CD4-positive, alpha-beta T cell treated with Interleukin-15 for 1 hour (primary cell): ENCODE data around the gene ZNF236.
"Not testable (repeated sequence)": the region's sequence is repeated elsewhere in the genome, so short reads cannot be mapped to it uniquely, and the experiment has no call there.

Experiments
- DNase-seq: peaks from one replicate; pipeline ENCODE4 v3.0.0-alpha.2; 2020

ZNF236 gene

GRCh38 chr18:76822506-76823160 lies at the start of gene ZNF236:
ZNF236 (plus strand) TSS chr18:76822557; CDS start chr18:76822608, 51 bp downstream.
- peak; percentile 76 for DNase-seq

GRCh38 chr18:76772665-76773064 lies 49.7 kb upstream of the ZNF236 start:
- DNase-seq, result no peak

DNA sequence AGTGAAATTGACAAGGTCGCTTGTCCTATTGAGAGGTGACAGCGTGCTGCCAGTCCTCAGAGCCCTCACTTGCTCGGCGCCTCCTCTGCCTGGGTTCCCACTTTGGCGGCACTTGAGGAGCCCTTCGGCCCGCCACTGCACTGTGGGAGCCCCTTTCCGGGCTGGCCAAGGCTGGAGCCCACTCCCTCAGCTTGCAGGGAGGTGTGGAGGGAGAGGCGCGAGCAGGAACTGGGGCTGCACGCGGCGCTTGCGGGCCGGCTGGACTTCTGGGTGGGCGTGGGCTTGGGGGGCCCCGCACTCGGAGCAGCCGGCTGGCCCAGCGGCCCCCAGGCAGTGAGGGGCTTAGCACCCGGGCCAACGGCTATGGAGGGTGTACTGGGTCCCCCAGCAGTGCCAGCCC lies 45.3 kb upstream of the ZNF236 start:
- DNase-seq, result not testable (repeated sequence)

DNA sequence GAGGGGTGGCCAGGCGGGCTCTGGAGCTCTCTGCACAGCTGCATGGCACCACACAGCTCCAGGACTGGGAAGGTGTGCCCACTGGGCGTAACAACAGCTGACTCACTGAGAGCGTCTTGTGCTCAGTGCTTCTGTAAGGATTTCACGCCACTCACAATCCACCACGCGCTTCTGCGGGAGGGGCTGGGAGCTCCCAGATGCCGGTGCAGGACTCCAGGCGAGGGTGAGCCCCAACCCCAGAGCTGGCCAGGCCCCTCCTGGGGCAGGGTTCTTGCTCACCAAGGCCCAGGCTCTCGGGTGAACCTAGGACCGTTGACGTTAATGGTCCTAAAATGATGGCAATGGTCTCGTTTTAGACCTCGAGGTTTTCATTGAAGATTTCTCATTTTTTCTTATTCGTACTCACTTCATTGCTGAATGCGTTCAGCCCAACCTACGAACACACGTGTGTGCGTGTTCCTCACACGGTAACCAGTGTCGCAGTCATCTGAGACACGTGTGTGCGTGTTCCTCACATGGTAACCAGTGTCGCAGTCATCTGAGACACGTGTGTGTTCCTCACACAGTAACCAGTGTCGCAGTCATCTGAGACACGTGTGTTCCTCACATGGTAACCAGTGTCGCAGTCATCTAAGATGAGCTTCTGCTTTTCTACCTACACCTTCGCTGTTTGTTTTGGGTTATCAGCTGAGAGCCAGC lies 38.4 kb upstream of the ZNF236 start:
- no peak for DNase-seq

- DNase-seq, result no peak
Measured at GRCh38 chr18:76785872-76786271, 36.5 kb upstream of the ZNF236 start.

DNA sequence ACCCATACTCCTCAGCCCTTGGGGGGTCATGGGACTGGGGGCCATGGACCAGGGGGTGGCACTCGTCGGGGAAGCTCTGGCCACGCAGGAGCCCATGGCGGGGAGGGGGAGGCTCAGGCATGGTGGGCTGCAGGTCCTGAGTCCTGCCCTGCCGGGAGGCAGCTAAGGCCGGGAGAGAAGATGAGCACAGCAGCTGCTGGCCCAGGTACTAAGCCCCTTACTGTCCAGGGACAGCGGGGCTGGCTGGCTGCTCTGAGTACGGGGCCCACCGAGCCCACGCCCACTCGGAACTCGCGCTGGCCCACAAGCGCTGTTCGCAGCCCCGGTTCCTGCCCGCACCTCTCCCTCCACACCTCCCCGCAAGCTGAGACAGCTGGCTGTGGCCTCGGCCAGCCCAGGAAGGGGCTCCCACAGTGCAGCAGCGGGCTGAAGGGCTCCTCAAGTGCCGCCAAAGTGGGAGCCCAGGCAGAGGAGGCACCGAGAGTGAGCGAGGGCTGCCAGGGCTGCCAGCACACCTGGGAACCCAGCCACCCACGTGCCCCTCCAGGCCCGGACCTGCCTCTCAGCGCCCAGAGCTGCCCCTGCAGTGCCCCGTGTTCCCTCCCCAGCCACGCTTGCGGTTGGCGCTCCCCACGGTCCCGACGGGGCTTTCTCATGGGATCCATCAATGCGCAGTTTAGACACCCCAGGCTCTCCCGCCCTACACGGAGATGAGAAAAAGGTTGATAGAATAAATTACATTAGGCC lies 33.6 kb upstream of the ZNF236 start:
- no peak for DNase-seq

GRCh38 chr18:76791106-76791505 lies 31.3 kb upstream of the ZNF236 start:
- DNase-seq, result no peak

DNA sequence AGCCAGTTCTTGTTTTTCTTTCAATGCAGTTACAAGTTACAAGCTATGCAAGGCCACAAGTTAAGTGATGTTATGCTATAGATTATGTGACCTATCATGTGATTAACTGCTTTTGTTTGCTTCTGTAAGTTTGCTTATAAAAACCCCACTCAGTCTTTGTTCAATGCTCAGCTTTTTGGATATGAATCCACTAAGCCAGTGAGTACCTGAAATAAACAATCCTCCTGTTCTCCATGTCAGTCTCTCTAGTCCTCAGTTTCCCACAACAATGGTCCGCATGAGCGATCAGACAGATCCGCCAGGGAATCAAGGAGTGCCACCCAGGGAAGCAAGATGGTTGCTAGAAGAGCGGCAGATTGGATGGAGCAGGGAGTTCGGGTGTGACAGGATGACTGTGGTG lies 30.7 kb upstream of the ZNF236 start:
- DNase-seq, result no peak

DNA sequence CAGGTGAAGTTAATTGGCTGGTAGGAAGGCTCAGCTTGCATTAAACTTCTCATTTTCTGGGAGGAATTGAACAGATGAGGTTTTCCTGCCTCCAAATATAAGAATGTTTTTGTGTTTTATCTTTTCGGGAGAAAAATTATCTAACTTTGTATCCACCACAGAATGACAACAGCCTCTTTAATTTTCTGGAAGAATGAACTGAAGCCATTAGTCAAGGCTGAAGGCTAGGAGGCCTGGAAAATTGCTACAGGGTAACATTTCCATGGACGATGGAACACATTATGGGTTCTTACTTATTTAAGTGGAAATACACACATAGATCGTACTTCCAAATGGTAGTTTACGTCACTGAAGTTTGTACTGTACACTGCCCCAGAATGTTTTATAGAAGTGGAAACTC lies 28.0 kb upstream of the ZNF236 start:
- DNase-seq, result no peak

DNA sequence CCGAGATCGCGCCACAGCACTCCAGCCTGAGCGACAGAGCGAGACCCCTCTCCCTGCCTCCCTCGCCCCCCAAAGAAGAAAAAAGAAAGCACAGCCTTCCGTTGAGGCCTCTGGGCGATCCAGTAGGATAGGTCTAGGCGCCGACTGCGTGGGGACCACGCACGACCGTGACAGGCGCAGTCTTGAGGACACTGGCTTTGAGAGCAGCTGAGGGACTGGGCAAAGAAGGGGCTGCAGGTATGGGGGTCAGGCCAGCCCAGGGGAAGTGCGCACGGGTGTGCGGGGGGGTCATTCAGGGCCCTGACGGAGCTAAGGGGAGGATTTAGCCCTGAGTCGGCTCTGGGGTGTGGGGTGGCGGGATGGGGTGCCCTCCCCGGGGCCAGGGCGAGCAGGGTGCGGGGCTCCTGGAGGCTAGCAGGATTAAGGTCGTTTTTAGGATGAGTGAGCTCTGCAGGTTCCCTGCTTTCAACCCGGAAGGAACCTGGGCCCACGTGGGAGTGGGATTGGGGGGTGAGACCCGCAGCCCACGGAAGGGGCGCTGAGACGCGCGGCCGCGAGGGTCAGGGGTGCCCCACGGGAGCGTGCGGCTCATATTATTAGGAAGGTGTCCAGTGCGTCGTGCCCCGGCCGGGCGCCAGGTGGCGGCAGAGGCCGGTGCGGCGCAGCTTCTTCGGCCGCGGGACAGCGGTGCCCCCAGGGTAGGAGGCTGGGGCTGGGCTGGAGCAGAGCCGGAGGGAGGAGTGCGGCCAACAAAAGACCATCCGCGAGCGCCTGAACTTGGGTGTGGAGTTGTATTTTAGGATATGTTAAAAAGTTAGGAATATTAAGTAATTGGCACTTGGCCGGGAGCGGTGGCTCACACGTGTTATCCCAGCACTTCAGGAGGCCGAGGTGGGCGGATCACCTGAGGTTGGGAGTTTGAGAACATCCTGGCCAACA lies 20.5 kb upstream of the ZNF236 start:
- peak; percentile 49 for DNase-seq

DNA sequence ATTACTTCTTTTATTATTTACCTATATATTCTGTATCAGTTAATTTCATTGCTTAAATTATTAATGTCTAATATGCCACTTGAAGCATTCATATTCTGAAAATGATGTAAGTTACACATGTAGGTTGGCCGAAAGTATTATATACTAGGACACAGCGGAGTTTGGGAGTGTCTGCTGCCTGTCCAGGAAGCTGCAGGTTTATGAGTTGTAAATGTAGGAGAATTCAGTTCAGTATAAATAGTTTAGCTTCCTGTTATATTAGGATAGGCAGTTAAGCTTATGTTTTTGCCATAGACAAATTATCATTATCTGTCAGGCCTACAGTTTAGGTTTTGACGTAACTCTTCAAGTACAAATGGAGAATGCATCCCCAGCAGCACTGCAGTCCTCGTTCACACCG lies 18.9 kb upstream of the ZNF236 start:
- DNase-seq, result no peak

DNA sequence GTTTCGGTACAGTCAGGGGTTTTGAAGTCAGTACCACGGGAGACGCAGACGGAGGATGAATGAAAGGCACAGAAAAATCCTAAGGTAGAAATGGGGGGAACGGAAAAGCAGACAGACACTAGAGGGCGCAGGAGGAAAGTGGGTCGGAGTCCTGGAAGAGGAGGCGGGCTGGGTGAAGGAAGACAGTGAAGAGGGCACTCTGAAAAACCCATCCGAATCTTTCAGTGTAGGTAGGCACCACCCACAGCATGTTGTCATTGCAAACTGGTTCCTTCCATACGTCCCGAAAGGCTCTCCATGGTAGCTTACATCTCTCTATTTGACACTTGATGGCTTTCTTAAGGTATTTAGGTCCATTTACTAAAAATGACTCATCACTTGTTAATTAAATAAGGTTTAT lies 18.5 kb upstream of the ZNF236 start:
- DNase-seq, result peak; percentile 56

- no peak for DNase-seq
Measured at GRCh38 chr18:76805221-76805620, 17.1 kb upstream of the ZNF236 start.

- no peak for DNase-seq
Measured at GRCh38 chr18:76806301-76806700, 16.1 kb upstream of the ZNF236 start.

- DNase-seq, result no peak
Measured at GRCh38 chr18:76808561-76808960, 13.8 kb upstream of the ZNF236 start.

DNA sequence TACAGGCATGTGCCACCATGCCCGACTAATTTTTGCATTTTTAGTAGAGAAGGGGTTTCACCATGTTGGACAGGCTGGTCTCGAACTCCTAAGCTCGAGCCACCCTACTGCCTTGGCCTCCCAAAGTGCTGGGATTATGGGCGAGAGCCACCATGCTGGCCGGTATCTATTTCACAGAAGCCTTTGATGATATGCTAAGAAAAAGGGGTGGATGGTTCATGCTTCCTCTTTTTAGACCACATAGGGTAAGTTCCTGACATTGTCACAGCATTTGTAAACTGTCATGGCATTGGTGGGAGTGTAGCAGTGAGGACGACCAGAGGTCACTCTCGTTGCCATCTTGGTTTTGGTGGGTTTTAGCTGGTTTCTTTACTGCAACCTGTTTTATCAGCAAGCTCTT lies 10.8 kb upstream of the ZNF236 start:
- DNase-seq, result not testable (repeated sequence)

DNA sequence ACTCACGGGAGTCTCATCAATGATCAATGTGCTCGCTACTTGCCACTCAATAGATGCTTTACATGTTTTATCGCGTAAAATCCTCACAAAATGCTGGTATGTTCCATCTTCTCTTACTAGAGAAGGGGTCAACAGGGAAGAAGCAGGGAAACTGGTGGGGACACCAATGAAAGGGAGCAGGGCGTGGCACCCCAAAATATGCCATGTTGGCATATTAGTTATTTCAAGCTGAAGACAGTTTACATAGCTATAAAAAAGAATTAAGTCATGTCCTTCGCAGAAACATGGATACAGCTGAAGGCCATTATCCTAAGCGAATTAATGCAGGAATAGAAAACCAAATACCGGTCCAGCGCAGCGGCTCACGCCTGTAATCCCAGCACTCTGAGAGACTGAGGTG lies 8.1 kb upstream of the ZNF236 start:
- no peak for DNase-seq

DNA sequence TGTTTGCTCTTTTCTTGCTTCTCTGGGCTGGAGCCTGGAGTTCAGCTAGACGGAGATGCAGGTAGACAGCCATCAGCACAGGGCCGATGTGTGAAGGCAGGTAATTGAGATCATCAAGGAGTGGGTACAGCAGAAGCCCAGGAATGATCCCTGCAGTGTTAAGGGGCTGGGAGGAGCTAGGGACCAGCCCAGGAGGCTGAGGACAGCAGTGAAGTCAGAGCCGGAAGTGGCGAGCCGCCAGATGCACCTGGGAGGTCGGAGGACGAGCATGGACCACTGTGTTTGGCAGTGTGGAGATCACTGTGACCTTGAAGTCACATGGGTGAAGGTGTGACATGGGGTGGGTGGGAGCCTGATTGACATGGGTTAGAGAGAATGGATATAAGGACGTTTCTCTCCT lies 6.2 kb upstream of the ZNF236 start:
- no peak for DNase-seq

GRCh38 chr18:76817888-76818611 lies 4.3 kb upstream of the ZNF236 start:
- DNase-seq, result no peak

GRCh38 chr18:76819411-76820136 lies 2.8 kb upstream of the ZNF236 start:
- DNase-seq, result no peak

DNA sequence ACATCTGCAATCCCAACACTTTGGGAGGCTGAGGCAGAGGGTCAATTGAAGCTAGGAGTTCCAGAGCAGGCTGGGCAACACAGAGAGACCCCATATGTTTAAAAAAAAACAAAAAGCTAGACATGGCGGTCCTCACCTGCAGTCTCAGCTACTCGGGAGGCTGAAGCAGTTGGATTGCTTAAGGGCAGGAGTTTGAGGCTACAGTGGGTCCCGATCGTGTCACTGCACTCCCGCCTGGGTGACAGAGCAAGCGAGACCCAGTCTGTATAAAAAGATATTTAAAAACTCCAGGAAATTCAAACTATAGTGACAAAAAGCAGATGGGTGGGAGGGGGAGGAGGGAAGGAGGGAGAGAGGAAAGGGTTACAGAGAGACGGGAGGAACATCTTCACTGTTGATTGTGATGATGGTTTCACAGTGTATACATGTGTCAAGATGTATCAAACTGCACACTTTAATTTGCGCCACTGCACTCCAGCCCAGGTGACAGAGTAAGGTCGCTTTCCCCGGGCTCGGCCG lies 942 bp upstream of the ZNF236 start:
- no peak for DNase-seq
